ENCODE measurements around the gene MYH11. TPM values are rescaled to one million over a fixed set of nuclear protein-coding genes. Genes with fewer than 3 reads are reported as not detected.

The MYH11 gene
- total and polyA plus RNA-seq, 2 experiments from 2014 or later, result 1.6 to 5.9 TPM

GRCh38 chr16:15788846-15789239 lies 68.0 kb downstream of the MYH11 start:
- Histone ChIP-seq H3K36me3 (ENCODE audit: insufficient read depth) (no peaks in the 10 kb centered on the region), H3K27ac (ENCODE audit: low read depth) (no peak overlapping the region), H3K27me3 (ENCODE audit: insufficient read depth) (no peaks in the 10 kb centered on the region), H3K4me2 (no peak overlapping the region), H4K20me1 (replicated peaks; ENCODE audit: insufficient read depth) (no peaks in the 10 kb centered on the region), H3K4me1 (ENCODE audit: insufficient read depth) (no peaks in the 10 kb centered on the region), H3K4me3 (no peak overlapping the region), H3K79me2 (replicated peaks; ENCODE audit: insufficient read depth) (no peaks in the 10 kb centered on the region), H2AFZ (no peak overlapping the region), H3K9me2 (ENCODE audit: insufficient read depth) (no peaks in the 10 kb centered on the region), H3F3A (replicated peaks; ENCODE audit: low read depth) (no peaks in the 10 kb centered on the region)
- TF ChIP-seq NANOG (IDR thresholded peaks at IDR 0.05; ENCODE audit: borderline replicate concordance) (no peak), CREB1 (CRISPR knock-in tag; IDR thresholded peaks at IDR 0.05; ENCODE audit: low read depth) (no peak), ZNF462 (CRISPR knock-in tag; IDR thresholded peaks at IDR 0.05) (no peak), POLR2AphosphoS5 (IDR thresholded peaks at IDR 0.05; ENCODE audit: low read depth) (no peak), ETS1 (IDR thresholded peaks at IDR 0.05) (no peak), REST (IDR thresholded peaks at IDR 0.05; ENCODE audit: unreplicated experiment) (no peak), EZH2 (IDR thresholded peaks at IDR 0.05; ENCODE audit: low read depth, unreplicated experiment) (no peak)
- Mint-ChIP-seq H3K27me3 (ENCODE audit: insufficient read depth, low read depth, poor library complexity) (peaks cover 8% of the 10 kb centered on the region), H3K4me3 (no peak overlapping the region), H3K36me3 (ENCODE audit: low read depth) (no peaks in the 10 kb centered on the region), H3K4me1 (no peaks in the 10 kb centered on the region), H3K27ac (no peak overlapping the region), H3K9me3 (peaks cover 5% of the 10 kb centered on the region; the same call in 1 of the 3 replicates)
- no peak for ATAC-seq
- DNase-seq (ENCODE audit: low spot score), result no peak
